ENCODE data around the gene ARHGAP44.

DNA sequence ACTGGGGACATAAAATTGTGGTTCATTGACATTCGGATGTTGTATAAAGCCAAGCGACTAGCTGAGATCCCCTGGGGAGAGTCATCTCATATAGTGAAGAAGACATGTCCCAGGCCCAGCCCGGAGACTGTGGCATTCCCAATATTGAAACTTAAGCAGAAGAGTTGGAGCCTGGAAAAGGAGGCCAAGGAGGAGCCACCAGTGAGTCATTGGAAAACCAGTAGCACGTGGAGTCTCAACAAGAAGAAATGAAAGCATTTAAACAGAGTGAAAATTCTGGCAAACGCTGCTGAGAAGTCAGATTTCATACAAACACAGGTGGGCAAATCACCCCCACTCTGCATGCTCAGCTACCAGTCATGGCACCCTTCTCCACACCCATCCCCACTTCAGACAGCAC is 237.9 kb downstream of the ARHGAP44 start:
- TF ChIP-seq, protein P1, sequence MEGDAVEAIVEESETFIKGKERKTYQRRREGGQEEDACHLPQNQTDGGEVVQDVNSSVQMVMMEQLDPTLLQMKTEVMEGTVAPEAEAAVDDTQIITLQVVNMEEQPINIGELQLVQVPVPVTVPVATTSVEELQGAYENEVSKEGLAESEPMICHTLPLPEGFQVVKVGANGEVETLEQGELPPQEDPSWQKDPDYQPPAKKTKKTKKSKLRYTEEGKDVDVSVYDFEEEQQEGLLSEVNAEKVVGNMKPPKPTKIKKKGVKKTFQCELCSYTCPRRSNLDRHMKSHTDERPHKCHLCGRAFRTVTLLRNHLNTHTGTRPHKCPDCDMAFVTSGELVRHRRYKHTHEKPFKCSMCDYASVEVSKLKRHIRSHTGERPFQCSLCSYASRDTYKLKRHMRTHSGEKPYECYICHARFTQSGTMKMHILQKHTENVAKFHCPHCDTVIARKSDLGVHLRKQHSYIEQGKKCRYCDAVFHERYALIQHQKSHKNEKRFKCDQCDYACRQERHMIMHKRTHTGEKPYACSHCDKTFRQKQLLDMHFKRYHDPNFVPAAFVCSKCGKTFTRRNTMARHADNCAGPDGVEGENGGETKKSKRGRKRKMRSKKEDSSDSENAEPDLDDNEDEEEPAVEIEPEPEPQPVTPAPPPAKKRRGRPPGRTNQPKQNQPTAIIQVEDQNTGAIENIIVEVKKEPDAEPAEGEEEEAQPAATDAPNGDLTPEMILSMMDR (conservative IDR thresholded peaks at IDR 0.05; ENCODE audit: low read depth, low read length), result no peak
- TF ChIP-seq EZH2 (IDR thresholded peaks at IDR 0.05; ENCODE audit: low read length, unreplicated experiment) (no peak), EZH2phosphoT487 (IDR thresholded peaks at IDR 0.05; ENCODE audit: borderline replicate concordance, low read length) (no peak)
